HG03064 (cell line): Measurements from ENCODE around the gene ADORA3.
A peak's percentile ranks its signal among the peaks of the same experiment; 100 is the strongest.

Experiments used
- ATAC-seq: cut with Tn5 transposase; IDR thresholded peaks from one replicate; pipeline ENCODE4 v1.9.1; 2021; ENCODE audit warnings: low read depth; ENCODE audit not compliant: unreplicated experiment

The ADORA3 gene

GRCh38 chr1:111509997-111510375 is 6.6 kb upstream of the ADORA3 start:
- no peak for ATAC-seq

GRCh38 chr1:111507411-111508201 is 4.2 kb upstream of the ADORA3 start:
- peak; percentile 36 for ATAC-seq

GRCh38 chr1:111506561-111506960 is 3.1 kb upstream of the ADORA3 start:
- no peak for ATAC-seq

GRCh38 chr1:111505641-111506119 is 2.2 kb upstream of the ADORA3 start:
- ATAC-seq: peak; percentile 58

- ATAC-seq: no peak
These were observed 664 bp upstream of the ADORA3 start for GRCh38 chr1:111504097-111504496.

GRCh38 chr1:111501645-111502044 is 1.8 kb downstream of the ADORA3 start:
- no peak for ATAC-seq

- ATAC-seq: no peak
These were observed 4.2 kb downstream of the ADORA3 start for GRCh38 chr1:111499026-111499785.

GRCh38 chr1:111497592-111497991 is 5.8 kb downstream of the ADORA3 start:
- ATAC-seq: no peak

- no peak for ATAC-seq
These were observed 7.0 kb downstream of the ADORA3 start for GRCh38 chr1:111496398-111496797.

GRCh38 chr1:111491070-111491469 is 12.4 kb downstream of the ADORA3 start:
- ATAC-seq: no peak

- ATAC-seq: no peak
These were observed 13.2 kb downstream of the ADORA3 start for GRCh38 chr1:111490220-111490619.

- ATAC-seq: no peak
These were observed 13.8 kb downstream of the ADORA3 start for GRCh38 chr1:111489604-111490003.

- ATAC-seq: no peak
These were observed 14.8 kb downstream of the ADORA3 start for GRCh38 chr1:111488669-111489068.

- no peak for ATAC-seq
These were observed 16.3 kb downstream of the ADORA3 start for GRCh38 chr1:111487133-111487532.

GRCh38 chr1:111486431-111486830 is 17.0 kb downstream of the ADORA3 start:
- no peak for ATAC-seq

- ATAC-seq: no peak
These were observed 18.9 kb downstream of the ADORA3 start for GRCh38 chr1:111484391-111485026.

- no peak for ATAC-seq
These were observed 19.6 kb downstream of the ADORA3 start for GRCh38 chr1:111483876-111484275.

- ATAC-seq: no peak
These were observed 20.3 kb downstream of the ADORA3 start for GRCh38 chr1:111483166-111483565.

- ATAC-seq: no peak
These were observed 21.8 kb downstream of the ADORA3 start for GRCh38 chr1:111481387-111482221.

- no peak for ATAC-seq
These were observed 22.8 kb downstream of the ADORA3 start for GRCh38 chr1:111480674-111481073.
